GM19099 (cell line): ENCODE measurements around the gene TPTE2.
A peak's percentile ranks its signal among the peaks of the same experiment; 100 is the strongest.
"Not testable (repeated sequence)": the region's sequence is repeated elsewhere in the genome, so short reads cannot be mapped to it uniquely, and the experiment has no call there.

Experiments used
- POLR2A ChIP-seq: IDR thresholded peaks from 3 replicates; pipeline ENCODE4 v1.6.1; 2011; ENCODE audit warnings: low read depth; ENCODE audit not compliant: insufficient read length; ENCODE audit errors: extremely low read depth

Gene TPTE2

GRCh38 chr13:19561127-19561582 is at the start of gene TPTE2:
TPTE2 (minus strand) TSS chr13:19561532; CDS start chr13:19503234, 58,298 bp downstream.
- TF ChIP-seq POLR2A, result not testable (repeated sequence)

- no peak for TF ChIP-seq POLR2A
Measured at GRCh38 chr13:19607523-19608078, 46.3 kb upstream of the TPTE2 start.

GRCh38 chr13:19606737-19607136 is 45.4 kb upstream of the TPTE2 start:
- TF ChIP-seq POLR2A, result no peak

DNA sequence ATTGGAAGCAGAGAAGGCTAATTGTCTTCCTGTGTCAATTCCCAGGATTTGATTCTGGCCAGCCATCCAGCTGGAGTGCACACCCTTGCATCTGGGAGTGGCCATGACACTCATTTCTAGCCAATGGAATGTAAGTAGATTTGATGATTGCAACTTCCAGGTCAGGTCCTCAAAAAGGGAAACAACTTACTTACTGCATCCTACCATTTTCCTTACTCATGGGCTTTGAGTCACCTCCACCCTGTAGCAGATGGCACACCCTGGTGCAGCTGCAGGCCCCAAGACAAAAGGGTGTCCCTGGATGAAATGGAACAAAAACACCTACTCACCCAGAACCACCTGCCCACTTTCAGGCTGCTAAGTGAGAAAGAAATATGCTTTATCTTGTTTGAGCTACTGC is 44.8 kb upstream of the TPTE2 start:
- no peak for TF ChIP-seq POLR2A

- TF ChIP-seq POLR2A, result no peak
Measured at GRCh38 chr13:19605161-19605955, 44.0 kb upstream of the TPTE2 start.

GRCh38 chr13:19604306-19604705 is 43.0 kb upstream of the TPTE2 start:
- no peak for TF ChIP-seq POLR2A

DNA sequence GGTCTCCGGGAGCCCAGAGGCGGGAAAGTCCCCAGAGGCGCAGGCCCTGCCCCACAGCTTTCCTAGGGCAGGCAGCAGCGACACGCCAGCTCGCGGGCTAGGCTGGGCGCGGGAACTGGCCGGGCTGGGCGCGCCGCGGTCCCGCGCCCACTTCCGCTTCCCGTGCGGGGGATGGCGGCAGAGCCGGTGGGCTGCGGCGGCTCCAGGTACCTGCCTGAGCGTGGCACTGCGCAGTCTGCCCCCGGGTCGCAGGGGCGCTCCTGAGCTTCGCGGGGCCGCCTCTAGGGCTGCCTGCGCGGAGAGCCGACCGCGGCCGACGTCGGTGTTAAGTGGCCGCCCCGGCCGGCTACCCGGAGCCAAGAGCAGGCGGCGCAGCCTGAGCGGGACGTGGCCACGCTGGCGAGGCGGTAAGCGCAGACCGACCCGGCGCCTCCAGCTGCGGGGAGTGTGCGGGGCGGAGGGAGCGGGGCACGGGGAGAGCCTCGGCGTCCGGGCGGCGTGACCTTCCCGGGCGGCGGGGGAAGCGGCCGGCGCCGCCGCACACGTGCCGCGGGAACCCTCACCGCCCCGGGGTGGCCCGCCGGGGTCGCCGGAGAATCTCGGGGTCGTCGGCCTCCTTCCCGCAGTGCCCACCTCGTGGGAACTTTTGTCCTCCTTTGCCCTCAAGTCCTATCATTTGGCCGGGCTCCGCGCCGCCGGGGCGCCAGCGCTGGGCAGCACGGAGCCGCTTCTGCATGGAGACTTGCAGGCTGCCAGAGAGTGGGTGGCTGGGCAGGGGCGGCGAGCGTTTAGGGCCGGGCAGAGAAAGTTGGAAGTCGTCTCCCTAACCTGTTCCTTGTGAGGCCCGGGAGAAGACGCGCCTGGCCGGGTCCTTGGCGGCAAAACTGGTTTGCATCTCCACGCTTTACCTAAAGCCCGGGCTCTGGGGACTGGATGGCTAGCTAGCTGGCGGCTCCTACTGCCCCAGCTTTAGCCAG is 40.7 kb upstream of the TPTE2 start:
- TF ChIP-seq POLR2A, result peak; percentile 79

GRCh38 chr13:19597523-19597922 is 36.2 kb upstream of the TPTE2 start:
- TF ChIP-seq POLR2A, result no peak

- no peak for TF ChIP-seq POLR2A
Measured at GRCh38 chr13:19596960-19597361, 35.6 kb upstream of the TPTE2 start.

GRCh38 chr13:19596086-19596485 is 34.8 kb upstream of the TPTE2 start:
- TF ChIP-seq POLR2A, result no peak

- TF ChIP-seq POLR2A, result no peak
Measured at GRCh38 chr13:19592657-19593180, 31.4 kb upstream of the TPTE2 start.

GRCh38 chr13:19591864-19592263 is 30.5 kb upstream of the TPTE2 start:
- TF ChIP-seq POLR2A, result no peak

DNA sequence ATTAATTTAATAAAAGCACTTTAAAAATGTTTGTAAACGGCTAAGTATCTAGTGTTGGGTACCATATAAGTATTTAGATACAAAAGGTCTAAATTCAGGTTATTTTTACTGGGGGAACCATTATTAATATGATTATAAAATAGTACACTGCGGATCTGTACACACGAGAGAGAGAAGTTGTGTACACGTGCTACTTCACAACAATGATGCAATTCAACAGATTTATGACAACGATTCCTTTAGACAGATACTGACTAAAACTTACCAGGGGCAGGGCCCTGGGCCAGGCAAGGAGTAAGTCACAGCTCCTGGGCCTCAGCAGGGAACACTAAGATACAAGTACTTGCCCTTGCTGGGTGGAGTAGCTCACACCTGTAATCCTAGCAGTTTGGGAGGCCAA is 29.1 kb upstream of the TPTE2 start:
- no peak for TF ChIP-seq POLR2A

- no peak for TF ChIP-seq POLR2A
Measured at GRCh38 chr13:19589312-19589711, 28.0 kb upstream of the TPTE2 start.
